Testis (tissue), 3 donors: ENCODE results near the gene PDE7B. TPM values are rescaled to one million over a fixed set of nuclear protein-coding genes. Genes with fewer than 3 reads are reported as not detected.

ENCODE experiments used
- DNase-seq: peaks from one replicate; pipeline ENCODE4 v3.0.0-alpha.2; 2019
- H3K27ac ChIP-seq, 2 donors: fragments of 200-600 bp; sonication (generic); one replicate each; pipeline ENCODE4 v1.5.1; 2019
- H3K27me3 ChIP-seq: fragments of 200-600 bp; sonication (generic); one replicate; pipeline ENCODE4 v1.5.1; 2019
- H3K36me3 ChIP-seq: fragments of 200-600 bp; sonication (generic); one replicate; pipeline ENCODE4 v1.5.1; 2017; ENCODE audit warnings: low read depth; ENCODE audit errors: missing control alignments
- H3K4me1 ChIP-seq: fragments of 200-600 bp; sonication (generic); one replicate; pipeline ENCODE4 v1.5.1; 2019
- H3K4me3 ChIP-seq, 2 donors: fragments of 200-600 bp; sonication (generic); one replicate each; pipeline ENCODE4 v1.5.1; 2017 to 2019
- H3K9me3 ChIP-seq: fragments of 200-600 bp; sonication (generic); one replicate; pipeline ENCODE4 v1.5.1; 2017
- POLR2A ChIP-seq: fragments of 450-650 bp; IDR thresholded peaks from one replicate; pipeline ENCODE4 v1.6.1; 2017; ENCODE audit warnings: antibody characterized with exemption, mild to moderate bottlenecking, moderate library complexity
- whole genome bisulfite sequencing, 2 donors: methylation state at CpG; one replicate each; pipeline ENCODE4 v1.1.5; 2018; 5-methylcytosine and 5-hydroxymethylcytosine counted together
- intact Hi-C: fragments of 100-400 bp; cut with DNase I; formaldehyde crosslinking; loops from one replicate; pipeline ENCODE4 v1.15.1; 2023; ENCODE audit warnings: low total_unique reads
- polyA plus RNA-seq: library from polyadenylated mRNA; stranded (reverse); fragments of 350-450 nt; fragmentation: Illumina TruSeq; extraction: RNeasy Lipid Tissue Mini Kit (QIAGEN cat#74804); gene quantifications from one replicate; pipeline ENCODE4 v1.2.3, GENCODE V29; 2014; ENCODE audit warnings: low read depth, low replicate concordance; ENCODE audit not compliant: insufficient read depth
- total RNA-seq, 2 donors: library from RNA; depleted of rRNA; stranded (reverse); fragments of >200 nt; gene quantifications; one replicate each; pipeline ENCODE4 v1.2.3, GENCODE V29; 2016
- TF ChIP-seq, protein P1 (sequence below), 3 experiments: fragments of 450-650 bp in 2 of 3; fragments of 200-600 bp in 1 of 3; sonication (generic) in 1 of 3; IDR thresholded peaks; one replicate each; pipeline ENCODE4 v1.5.1; 2016 to 2019; ENCODE audit warnings: antibody characterized with exemption in 3 of 3, mild to moderate bottlenecking in 2 of 3, moderate library complexity in 1 of 3

The PDE7B gene
- total and polyA plus RNA-seq, 3 donors from 2014 or later: 3.7 to 6.9 (median 4.4) TPM

DNA sequence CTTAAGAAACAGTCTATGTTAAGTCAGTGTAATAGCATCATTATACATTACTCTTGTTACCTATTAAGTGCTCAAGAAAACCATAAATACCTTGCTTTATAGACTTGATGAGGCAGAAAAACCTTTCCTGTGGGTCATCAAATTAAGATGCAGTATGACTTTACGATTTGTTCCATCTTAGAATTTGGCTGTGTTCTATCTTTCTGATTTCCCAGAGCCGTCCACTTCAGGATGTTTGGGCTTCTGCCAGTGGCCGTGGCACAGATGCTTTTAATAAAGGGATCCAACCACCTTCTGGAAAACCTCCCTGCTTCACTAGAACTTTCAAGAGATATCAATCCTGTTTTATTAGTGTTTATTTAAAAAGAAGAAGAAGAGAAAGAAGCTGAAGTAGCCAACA is 71.2 kb downstream of the PDE7B start:
- no peaks in the 10 kb centered on the region for H3K27me3 ChIP-seq
- intact Hi-C loops: no loop called here
- H3K36me3 ChIP-seq: no peaks in the 10 kb centered on the region
- H3K9me3 ChIP-seq: no peaks in the 10 kb centered on the region
- WGBS, 2 donors: 45 to 47% methylated on average over 3 of the region's 3 CpGs
- H3K4me3 ChIP-seq: no peak overlapping the region
- H3K4me1 ChIP-seq: no peaks in the 10 kb centered on the region
- no peak overlapping the region for H3K27ac ChIP-seq
- TF ChIP-seq, protein P1, sequence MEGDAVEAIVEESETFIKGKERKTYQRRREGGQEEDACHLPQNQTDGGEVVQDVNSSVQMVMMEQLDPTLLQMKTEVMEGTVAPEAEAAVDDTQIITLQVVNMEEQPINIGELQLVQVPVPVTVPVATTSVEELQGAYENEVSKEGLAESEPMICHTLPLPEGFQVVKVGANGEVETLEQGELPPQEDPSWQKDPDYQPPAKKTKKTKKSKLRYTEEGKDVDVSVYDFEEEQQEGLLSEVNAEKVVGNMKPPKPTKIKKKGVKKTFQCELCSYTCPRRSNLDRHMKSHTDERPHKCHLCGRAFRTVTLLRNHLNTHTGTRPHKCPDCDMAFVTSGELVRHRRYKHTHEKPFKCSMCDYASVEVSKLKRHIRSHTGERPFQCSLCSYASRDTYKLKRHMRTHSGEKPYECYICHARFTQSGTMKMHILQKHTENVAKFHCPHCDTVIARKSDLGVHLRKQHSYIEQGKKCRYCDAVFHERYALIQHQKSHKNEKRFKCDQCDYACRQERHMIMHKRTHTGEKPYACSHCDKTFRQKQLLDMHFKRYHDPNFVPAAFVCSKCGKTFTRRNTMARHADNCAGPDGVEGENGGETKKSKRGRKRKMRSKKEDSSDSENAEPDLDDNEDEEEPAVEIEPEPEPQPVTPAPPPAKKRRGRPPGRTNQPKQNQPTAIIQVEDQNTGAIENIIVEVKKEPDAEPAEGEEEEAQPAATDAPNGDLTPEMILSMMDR (IDR thresholded peaks at IDR 0.05): no peak
- no peak for TF ChIP-seq POLR2A
- no peak for DNase-seq

DNA sequence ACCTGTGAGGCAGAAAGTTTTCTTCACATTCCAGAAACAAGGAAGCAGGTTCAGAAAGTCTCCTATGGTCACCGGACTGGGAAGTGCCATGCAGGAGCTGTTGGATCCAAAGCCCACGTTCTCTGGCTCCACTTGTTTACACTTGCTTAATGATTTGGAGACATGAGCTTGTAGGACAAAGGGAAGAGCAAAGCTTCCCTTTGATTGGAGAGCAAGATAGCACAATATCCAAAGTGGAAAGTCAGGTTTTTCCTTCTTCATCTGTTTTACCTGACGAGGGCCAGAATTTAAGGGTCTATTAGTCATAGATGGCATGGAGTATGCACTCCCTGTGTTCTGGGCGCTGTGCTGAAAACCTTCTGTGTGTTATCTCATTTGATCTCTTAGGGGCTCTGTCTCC is 81.2 kb downstream of the PDE7B start:
- 82 to 87% methylated on average over 4 of the region's 4 CpGs for WGBS, 2 donors
- Histone ChIP-seq H3K4me1 (no peaks in the 10 kb centered on the region), H3K4me3 (no peak overlapping the region), H3K9me3 (no peaks in the 10 kb centered on the region), H3K27ac (no peak overlapping the region), H3K36me3 (no peaks in the 10 kb centered on the region), H3K27me3 (no peaks in the 10 kb centered on the region)
- intact Hi-C loops: no loop called here
- TF ChIP-seq, protein P1 (IDR thresholded peaks at IDR 0.05): no peak
- no peak for TF ChIP-seq POLR2A
- no peak for DNase-seq

DNA sequence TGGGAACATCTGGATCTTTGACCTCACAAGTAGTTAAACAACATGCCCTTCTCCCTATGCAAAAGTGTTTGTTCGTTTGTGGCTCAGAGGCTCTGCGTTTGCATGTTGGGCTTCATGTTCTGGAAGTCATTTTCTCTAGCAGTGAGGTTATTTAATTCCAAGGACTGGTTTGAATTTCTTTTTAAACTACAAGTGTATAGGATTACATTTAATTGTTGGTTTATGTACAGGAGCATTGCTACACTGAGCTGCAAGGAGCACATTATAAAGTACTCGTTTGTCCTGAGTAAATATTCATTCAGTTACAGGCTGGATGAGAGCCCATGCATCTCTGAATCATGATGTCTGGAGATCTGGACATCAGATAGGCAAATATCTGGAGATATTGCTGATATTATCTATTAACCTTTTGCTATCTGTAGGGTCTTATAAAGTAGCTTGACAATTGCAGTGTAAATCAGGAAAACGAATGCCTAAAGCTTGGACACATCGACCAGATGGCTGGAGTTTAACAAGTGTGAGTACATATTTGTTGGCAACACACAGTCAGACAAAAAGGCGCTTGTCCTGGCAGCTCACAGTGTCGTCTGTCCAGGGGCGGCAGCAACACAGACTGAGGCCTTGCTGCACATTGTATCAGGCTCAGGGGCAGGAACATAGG is 84.6 kb downstream of the PDE7B start:
- H3K4me1 ChIP-seq: no peaks in the 10 kb centered on the region
- no peaks in the 10 kb centered on the region for H3K36me3 ChIP-seq
- WGBS, 2 donors: 48 to 66% methylated on average over 8 of the region's 8 CpGs
- intact Hi-C loops: no loop called here
- H3K4me3 ChIP-seq: no peak overlapping the region
- H3K27ac ChIP-seq: no peak overlapping the region
- no peak for TF ChIP-seq POLR2A
- TF ChIP-seq, protein P1 (IDR thresholded peaks at IDR 0.05): no peak
- no peaks in the 10 kb centered on the region for H3K27me3 ChIP-seq
- H3K9me3 ChIP-seq: no peaks in the 10 kb centered on the region
- DNase-seq: no peak

DNA sequence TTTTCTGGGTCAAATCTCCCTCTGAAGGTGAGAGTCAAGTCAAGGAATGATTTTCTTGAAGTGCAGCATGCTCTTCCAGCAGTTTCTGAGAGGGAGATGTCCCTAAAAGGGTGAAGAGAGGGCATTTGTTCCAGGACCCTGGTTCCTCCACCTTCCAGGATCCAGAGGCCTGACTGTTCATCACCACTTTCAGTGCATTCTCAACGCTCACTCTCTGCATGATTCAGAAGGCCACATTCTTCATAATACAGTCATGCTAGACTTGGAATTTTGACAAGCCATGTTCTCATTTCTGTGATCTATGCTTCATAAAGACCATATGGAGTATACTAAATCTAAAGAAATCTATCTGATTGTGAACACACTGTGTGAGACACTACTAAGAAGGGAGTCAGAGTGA is 85.1 kb downstream of the PDE7B start:
- H3K27me3 ChIP-seq: no peaks in the 10 kb centered on the region
- no peak for DNase-seq
- H3K36me3 ChIP-seq: no peaks in the 10 kb centered on the region
- no peaks in the 10 kb centered on the region for H3K9me3 ChIP-seq
- intact Hi-C loops: no loop called here
- no peaks in the 10 kb centered on the region for H3K4me1 ChIP-seq
- H3K27ac ChIP-seq: no peak overlapping the region
- no peak for TF ChIP-seq POLR2A
- TF ChIP-seq, protein P1 (IDR thresholded peaks at IDR 0.05): no peak
- H3K4me3 ChIP-seq: no peak overlapping the region
- WGBS, 2 donors: 69 to 71% methylated on average over 1 of the region's 1 CpG

DNA sequence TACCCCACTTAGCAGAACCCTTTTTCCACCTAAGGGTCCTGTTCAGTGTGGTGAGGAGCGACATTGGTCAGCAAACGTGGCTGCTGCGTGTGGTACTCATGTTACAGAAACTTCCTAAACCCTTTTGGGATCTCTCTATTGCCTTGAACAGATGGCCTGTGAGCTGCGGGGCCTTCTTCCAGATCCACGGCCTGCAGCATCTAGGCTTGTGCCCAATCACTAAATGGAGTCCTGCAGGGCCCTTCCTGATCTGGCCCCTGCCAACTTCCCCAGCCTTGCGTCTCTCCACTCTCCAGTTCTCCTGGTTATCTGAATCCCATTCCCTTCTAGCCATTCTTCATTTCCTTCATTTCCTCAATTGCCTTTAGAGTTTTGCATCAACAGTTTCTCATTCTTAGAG is 85.6 kb downstream of the PDE7B start:
- intact Hi-C loops: no loop called here
- DNase-seq: no peak
- Histone ChIP-seq H3K9me3 (no peaks in the 10 kb centered on the region), H3K27ac (no peak overlapping the region), H3K4me3 (no peak overlapping the region), H3K36me3 (no peaks in the 10 kb centered on the region), H3K27me3 (no peaks in the 10 kb centered on the region), H3K4me1 (no peaks in the 10 kb centered on the region)
- 95 to 98% methylated on average over 4 to 6 of the region's 6 CpGs for WGBS, 2 donors
- TF ChIP-seq POLR2A: no peak
- TF ChIP-seq, protein P1 (IDR thresholded peaks at IDR 0.05): no peak
